GM12878 (cell line): ENCODE measurements around the gene DCDC1. TPM values are rescaled to one million over a fixed set of nuclear protein-coding genes. Genes with fewer than 3 reads are reported as not detected.

Source experiments
- ATAC-seq: fragments of 200-7000 bp; cut with Tn5 transposase; 3 replicates; pipeline ENCODE4 v1.9.1; 2020; ENCODE audit warnings: mild to moderate bottlenecking, moderate library complexity
- BruUV-seq: library from RNA; stranded (reverse); fragments of 400-500 nt; replicated peaks from 2 replicates; lab custom pipeline; 2021; lab: Mats Ljungman, UMichigan
- CTCF ChIA-PET: fragments of 300-600 bp; sonication (Branson Sonifier 250); formaldehyde crosslinking; extraction: SDS; loops from one replicate; lab custom pipeline; 2021; ENCODE audit warnings: inconsistent platforms; lab: Yijun Ruan, JAX
- POLR2A ChIA-PET: fragments of 350-600 bp; formaldehyde crosslinking; extraction: SDS; loops from one replicate; lab custom pipeline; 2021; ENCODE audit warnings: inconsistent platforms; lab: Charles Lee
- RAD21 ChIA-PET: fragments of 300-600 bp; sonication (Branson Sonifier 250); formaldehyde crosslinking; loops from one replicate; lab custom pipeline; 2023; ENCODE audit warnings: antibody characterized with exemption; ENCODE audit not compliant: unreplicated experiment; lab: Charles Lee
- SMC1A ChIA-PET: fragments of 300-600 bp; sonication (Branson Sonifier 250); formaldehyde crosslinking; loops from one replicate; lab custom pipeline; 2023; ENCODE audit not compliant: unreplicated experiment, uncharacterized antibody; lab: Charles Lee
- DNase-seq: peaks from one replicate; pipeline ENCODE4 v3.0.0-alpha.2; 2011; ENCODE audit warnings: low read depth, low spot score
- FAIRE-seq: peaks from 3 replicates; lab custom pipeline; 2011; peaks lifted over from hg19 to GRCh38; lab: Jason Lieb, UNC
- H2AFZ ChIP-seq: 2 replicates; pipeline ENCODE4 v1.6.0; 2011; ENCODE audit warnings: low read depth, low read length, control low read depth; ENCODE audit not compliant: control insufficient read depth
- H3K27ac ChIP-seq: 2 replicates; pipeline ENCODE4 v1.5.1; 2011; ENCODE audit warnings: control low read depth; ENCODE audit not compliant: control insufficient read depth, insufficient read depth
- H3K27me3 ChIP-seq, 2 experiments: replicated peaks in 1 of 2; 2 replicates each; pipeline versions ENCODE4 v1.6.0 to v1.6.1; 2011; ENCODE audit warnings: low read length in 1 of 2; ENCODE audit not compliant: control insufficient read depth in 2 of 2, insufficient read depth in 2 of 2
- H3K36me3 ChIP-seq, 2 experiments: 2 replicates each; pipeline ENCODE4 v1.5.1; 2011; ENCODE audit warnings: low read length in 1 of 2; ENCODE audit not compliant: control insufficient read depth in 2 of 2, insufficient read depth in 2 of 2
- H3K4me1 ChIP-seq: 2 replicates; pipeline ENCODE4 v1.6.1; 2011; ENCODE audit warnings: mild to moderate bottlenecking, low read length, moderate library complexity, mixed read lengths; ENCODE audit not compliant: control insufficient read depth, insufficient read depth
- H3K4me2 ChIP-seq: 2 replicates; pipeline ENCODE4 v1.6.0; 2011; ENCODE audit warnings: control low read depth; ENCODE audit not compliant: control insufficient read depth, insufficient read depth
- H3K4me3 ChIP-seq: fragments of 200-600 bp; sonication (generic); 2 replicates; pipeline ENCODE4 v1.5.1; 2016
- H3K79me2 ChIP-seq: 2 replicates; pipeline ENCODE4 v1.6.0; 2011; ENCODE audit warnings: low read length; ENCODE audit not compliant: control insufficient read depth, insufficient read depth
- H3K9ac ChIP-seq: 2 replicates; pipeline ENCODE4 v1.8.0; 2011; ENCODE audit warnings: low read length, control low read depth, mixed read lengths; ENCODE audit not compliant: control insufficient read depth, insufficient read depth
- H3K9me3 ChIP-seq: replicated peaks from 3 replicates; pipeline ENCODE4 v1.5.1; 2011; ENCODE audit warnings: mild to moderate bottlenecking, low read length; ENCODE audit not compliant: control insufficient read depth, insufficient read depth
- H4K20me1 ChIP-seq: 2 replicates; pipeline ENCODE4 v1.6.0; 2011; ENCODE audit not compliant: control insufficient read depth, insufficient read depth
- CEBPB ChIP-seq, 2 experiments: fragments of 150-350 bp in 1 of 2; IDR thresholded peaks; 2 replicates each; pipeline ENCODE4 v1.6.1; 2012 to 2014; ENCODE audit warnings: low read depth in 2 of 2, low read length in 2 of 2, borderline replicate concordance in 1 of 2, inconsistent platforms in 1 of 2
- CHD1 ChIP-seq: IDR thresholded peaks from 2 replicates; pipeline ENCODE4 v1.6.1; 2012; ENCODE audit warnings: low read depth, low read length, improper control_type of control experiment
- ESRRA ChIP-seq: IDR thresholded peaks from 2 replicates; pipeline ENCODE4 v1.6.1; 2012; ENCODE audit warnings: mild to moderate bottlenecking, low read length, improper control_type of control experiment
- HCFC1 ChIP-seq: fragments of 150-350 bp; IDR thresholded peaks from 2 replicates; pipeline ENCODE4 v1.6.1; 2014; ENCODE audit warnings: low read length
- HDAC2 ChIP-seq: fragments of 200-600 bp; sonication (generic); IDR thresholded peaks from 2 replicates; pipeline ENCODE4 v1.6.1; 2017
- IRF5 ChIP-seq: fragments of 450-650 bp; IDR thresholded peaks from 2 replicates; pipeline ENCODE4 v1.6.1; 2017; ENCODE audit warnings: borderline replicate concordance
- MAX ChIP-seq: IDR thresholded peaks from 2 replicates; pipeline ENCODE4 v1.6.1; 2012; ENCODE audit warnings: low read depth, low read length, improper control_type of control experiment
- NBN ChIP-seq: fragments of 450-650 bp; IDR thresholded peaks from 2 replicates; pipeline ENCODE4 v1.6.1; 2016
- NFYA ChIP-seq: IDR thresholded peaks from 2 replicates; pipeline ENCODE4 v1.6.1; 2011; ENCODE audit warnings: low read depth, mild to moderate bottlenecking, low read length, improper control_type of control experiment, borderline replicate concordance
- PBX3 ChIP-seq: IDR thresholded peaks from 2 replicates; pipeline ENCODE4 v1.6.1; 2011; ENCODE audit warnings: mild to moderate bottlenecking, low read depth, low read length, moderate library complexity; ENCODE audit not compliant: insufficient replicate concordance
- RELB ChIP-seq: fragments of 450-650 bp; IDR thresholded peaks from 2 replicates; pipeline ENCODE4 v1.6.1; 2017; ENCODE audit warnings: low read depth, mild to moderate bottlenecking, moderate library complexity
- SP1 ChIP-seq: IDR thresholded peaks from one replicate; pipeline ENCODE4 v1.6.1; 2011; ENCODE audit warnings: low read depth, low read length
- SREBF1 ChIP-seq: IDR thresholded peaks from 2 replicates; pipeline ENCODE4 v1.6.1; 2012; ENCODE audit warnings: mild to moderate bottlenecking, low read length
- TCF3 ChIP-seq: IDR thresholded peaks from 2 replicates; pipeline ENCODE4 v1.6.1; 2012; ENCODE audit warnings: low read depth, mild to moderate bottlenecking, low read length, borderline replicate concordance; ENCODE audit not compliant: insufficient read depth
- ZBTB11 ChIP-seq: fragments of 450-650 bp; formaldehyde crosslinking; IDR thresholded peaks from 2 replicates; pipeline ENCODE4 v1.5.0; 2022; ENCODE audit warnings: mild to moderate bottlenecking, missing genetic modification characterization
- ZNF24 ChIP-seq: fragments of 450-650 bp; IDR thresholded peaks from 2 replicates; pipeline ENCODE4 v1.6.1; 2017; ENCODE audit warnings: antibody characterized with exemption, mild to moderate bottlenecking
- ZZZ3 ChIP-seq: IDR thresholded peaks from 2 replicates; pipeline ENCODE4 v1.6.1; 2011; ENCODE audit warnings: low read depth; ENCODE audit not compliant: control insufficient read depth, insufficient read length
- WGBS: methylation state at CpG from one replicate; pipeline ENCODE4 v1.1.6; 2016; ENCODE audit warnings: low lambda C conversion rate; ENCODE audit not compliant: insufficient replicate concordance, insufficient coverage; ENCODE audit errors: missing lambda C conversion rate; 5-methylcytosine and 5-hydroxymethylcytosine counted together
- in situ Hi-C: fragments of 300-500 bp; cut with MboI; formaldehyde crosslinking; loops from 9 replicates; pipeline ENCODE4 v1.14.3; 2018; ENCODE audit warnings: mixed read lengths
- intact Hi-C: fragments of 100-400 bp; cut with micrococcal nuclease; formaldehyde crosslinking; loops from one replicate; pipeline ENCODE4 v1.14.2; 2022; ENCODE audit not compliant: unreplicated experiment
- polyA plus RNA-seq, 11 experiments: library from polyadenylated mRNA; depleted of rRNA in 4 of 11; unstranded in 6 of 11; stranded (reverse) in 5 of 11; fragments of >200 nt; fragmentation: Nextera tagmentation in 4 of 11; fragmentation: Illumina TruSeq in 1 of 11; extraction: Ambion mirVana in 4 of 11; extraction: Trizol in 1 of 11; gene quantifications; 1 replicate in 1 of 11; 2 replicates in 10 of 11; pipeline versions ENCODE4 v1.2.1 to v1.2.3, GENCODE V29; 2011 to 2016; ENCODE audit warnings: inconsistent platforms in 2 of 11, missing spikeins in 2 of 11, low read depth in 1 of 11
- total RNA-seq, 4 experiments: library from RNA; depleted of rRNA in 3 of 4; stranded (reverse); fragments of >200 nt in 3 of 4; fragmentation: Illumina TruSeq in 1 of 4; extraction: Trizol in 1 of 4; gene quantifications; 2 replicates each; pipeline versions ENCODE4 v1.2.1 to v1.2.3, GENCODE V29; 2013 to 2021

The DCDC1 gene
- total and polyA plus RNA-seq, 10 of the 15 experiments (the other 5 are each of a cell fraction or from before 2014, with no cell fraction given): not detected

GRCh38 chr11:30815619-30816018 lies 553.9 kb downstream of the DCDC1 start:
- SMC1A ChIA-PET: interaction anchor here (1.4 kb wide), 1 partner anchor 10 kb away, joined by 3 read pairs; no protein-coding TSS in a partner anchor
- DNase-seq (no peak), ATAC-seq (no peak), FAIRE-seq (no peak)
- no peaks in the 10 kb centered on the region for H3K27me3 ChIP-seq
- H3K79me2 ChIP-seq: no peaks in the 10 kb centered on the region
- CTCF ChIA-PET: no interaction called here
- RAD21 ChIA-PET: no interaction called here
- POLR2A ChIA-PET: no interaction called here
- 14% methylated on average over 4 of the region's 4 CpGs for WGBS
- in situ Hi-C loops: no loop called here
- intact Hi-C loops: no loop called here
- no peaks in the 10 kb centered on the region for H3K4me1 ChIP-seq
- TF ChIP-seq CEBPB (IDR thresholded peaks at IDR 0.05; ENCODE audit: borderline replicate concordance in 1 of 2, low read depth in 2 of 2, low read length in 2 of 2): no peak
- no peak for TF ChIP-seq PBX3
- TF ChIP-seq MAX: no peak
- no peak for TF ChIP-seq SP1
- TF ChIP-seq SREBF1: no peak
- TF ChIP-seq NBN: no peak
- TF ChIP-seq RELB: no peak
- TF ChIP-seq ZNF24: no peak
- no peak for TF ChIP-seq ZZZ3
- TF ChIP-seq IRF5: no peak
- TF ChIP-seq TCF3: no peak
- no peak for TF ChIP-seq ZBTB11 (CRISPR knock-in tag)
- no peak for TF ChIP-seq ESRRA
- no peak for TF ChIP-seq HDAC2
- TF ChIP-seq NFYA: no peak
- no peak for TF ChIP-seq HCFC1
- TF ChIP-seq CHD1: no peak
- no peaks in the 10 kb centered on the region for H4K20me1 ChIP-seq
- H3K9me3 ChIP-seq: no peaks in the 10 kb centered on the region
- H3K36me3 ChIP-seq: no peaks in the 10 kb centered on the region
- H3K4me2 ChIP-seq: no peak overlapping the region
- H3K4me3 ChIP-seq: no peak overlapping the region
- no peak overlapping the region for H2AFZ ChIP-seq
- no peak overlapping the region for H3K9ac ChIP-seq
- no peak overlapping the region for H3K27ac ChIP-seq
- BruUV-seq: no TSS peak
